ENCODE measurements around the gene TACC2.
A peak's percentile ranks its signal among the peaks of the same experiment; 100 is the strongest.

Gene TACC2

GRCh38 chr10:122172361-122173008, 183.5 kb downstream of the TACC2 start:
- H3K4me3 ChIP-seq (ENCODE audit: low read length) = no peak overlapping the region
- H3K27ac ChIP-seq (ENCODE audit: low read length) = peak overlapping the region; percentile 73
- H3K36me3 ChIP-seq (ENCODE audit: insufficient read depth, low read depth, low read length) = no peaks in the 10 kb centered on the region; the same call in 1 of the 2 replicates
- H3K9ac ChIP-seq (ENCODE audit: low read depth, low read length) = peak overlapping the region; percentile 60; the same call in 1 of the 2 replicates
- no peaks in the 10 kb centered on the region for H3K27me3 ChIP-seq (ENCODE audit: insufficient read depth, low read length)
- H3K4me1 ChIP-seq (ENCODE audit: insufficient read depth, low read length) = peaks cover 51% of the 10 kb centered on the region
- H3K9me3 ChIP-seq (ENCODE audit: insufficient read depth, low read depth, low read length) = no peaks in the 10 kb centered on the region

- Histone ChIP-seq H3K27ac (ENCODE audit: low read length) (no peak overlapping the region), H3K36me3 (ENCODE audit: insufficient read depth, low read depth, low read length) (no peaks in the 10 kb centered on the region; the same call in 1 of the 2 replicates), H3K4me3 (ENCODE audit: low read length) (no peak overlapping the region), H3K9me3 (ENCODE audit: insufficient read depth, low read depth, low read length) (no peaks in the 10 kb centered on the region), H3K27me3 (ENCODE audit: insufficient read depth, low read length) (no peaks in the 10 kb centered on the region), H3K9ac (ENCODE audit: low read depth, low read length) (no peak overlapping the region), H3K4me1 (ENCODE audit: insufficient read depth, low read length) (peaks cover 54% of the 10 kb centered on the region)
Observed at GRCh38 chr10:122173337-122173736, 184.4 kb downstream of the TACC2 start.

GRCh38 chr10:122173766-122174435, 184.9 kb downstream of the TACC2 start:
- peaks cover 53% of the 10 kb centered on the region for H3K4me1 ChIP-seq (ENCODE audit: insufficient read depth, low read length)
- H3K36me3 ChIP-seq (ENCODE audit: insufficient read depth, low read depth, low read length) = no peaks in the 10 kb centered on the region; the same call in 1 of the 2 replicates
- H3K27ac ChIP-seq (ENCODE audit: low read length) = no peak overlapping the region
- H3K9me3 ChIP-seq (ENCODE audit: insufficient read depth, low read depth, low read length) = no peaks in the 10 kb centered on the region
- H3K27me3 ChIP-seq (ENCODE audit: insufficient read depth, low read length) = no peaks in the 10 kb centered on the region
- H3K4me3 ChIP-seq (ENCODE audit: low read length) = no peak overlapping the region
- H3K9ac ChIP-seq (ENCODE audit: low read depth, low read length) = no peak overlapping the region

- no peaks in the 10 kb centered on the region for H3K27me3 ChIP-seq (ENCODE audit: insufficient read depth, low read length)
- no peak overlapping the region for H3K27ac ChIP-seq (ENCODE audit: low read length)
- no peaks in the 10 kb centered on the region for H3K36me3 ChIP-seq (ENCODE audit: insufficient read depth, low read depth, low read length)
- H3K9me3 ChIP-seq (ENCODE audit: insufficient read depth, low read depth, low read length) = no peaks in the 10 kb centered on the region
- peak overlapping the region; percentile 22; the same call in 1 of the 2 replicates for H3K9ac ChIP-seq (ENCODE audit: low read depth, low read length)
- peaks cover 60% of the 10 kb centered on the region for H3K4me1 ChIP-seq (ENCODE audit: insufficient read depth, low read length)
- H3K4me3 ChIP-seq (ENCODE audit: low read length) = no peak overlapping the region
Observed at GRCh38 chr10:122176232-122177213, 187.6 kb downstream of the TACC2 start.

- Histone ChIP-seq H3K9ac (ENCODE audit: low read depth, low read length) (peak overlapping the region; percentile 61; the same call in 1 of the 2 replicates), H3K27ac (ENCODE audit: low read length) (peak overlapping the region; percentile 29), H3K36me3 (ENCODE audit: insufficient read depth, low read depth, low read length) (no peaks in the 10 kb centered on the region), H3K27me3 (ENCODE audit: insufficient read depth, low read length) (no peaks in the 10 kb centered on the region), H3K9me3 (ENCODE audit: insufficient read depth, low read depth, low read length) (no peaks in the 10 kb centered on the region), H3K4me1 (ENCODE audit: insufficient read depth, low read length) (peaks cover 68% of the 10 kb centered on the region), H3K4me3 (ENCODE audit: low read length) (peak overlapping the region; percentile 44; the same call in 1 of the 2 replicates)
Observed at GRCh38 chr10:122178655-122179054, 189.7 kb downstream of the TACC2 start.

GRCh38 chr10:122181041-122181732, 192.2 kb downstream of the TACC2 start:
- H3K9ac ChIP-seq (ENCODE audit: low read depth, low read length) = peak overlapping the region; percentile 71
- no peaks in the 10 kb centered on the region for H3K9me3 ChIP-seq (ENCODE audit: insufficient read depth, low read depth, low read length)
- no peaks in the 10 kb centered on the region for H3K36me3 ChIP-seq (ENCODE audit: insufficient read depth, low read depth, low read length)
- no peaks in the 10 kb centered on the region for H3K27me3 ChIP-seq (ENCODE audit: insufficient read depth, low read length)
- peak overlapping the region; percentile 41 for H3K27ac ChIP-seq (ENCODE audit: low read length)
- H3K4me1 ChIP-seq (ENCODE audit: insufficient read depth, low read length) = peaks cover 62% of the 10 kb centered on the region
- H3K4me3 ChIP-seq (ENCODE audit: low read length) = peak overlapping the region; percentile 43; the same call in 1 of the 2 replicates

GRCh38 chr10:122181876-122182275, 192.9 kb downstream of the TACC2 start:
- peak overlapping the region; percentile 71 for H3K9ac ChIP-seq (ENCODE audit: low read depth, low read length)
- peak overlapping the region; percentile 79 for H3K27ac ChIP-seq (ENCODE audit: low read length)
- peaks cover 55% of the 10 kb centered on the region for H3K4me1 ChIP-seq (ENCODE audit: insufficient read depth, low read length)

GRCh38 chr10:122182308-122182707, 193.3 kb downstream of the TACC2 start:
- H3K4me1 ChIP-seq (ENCODE audit: insufficient read depth, low read length) = peaks cover 51% of the 10 kb centered on the region
- no peaks in the 10 kb centered on the region for H3K36me3 ChIP-seq (ENCODE audit: insufficient read depth, low read depth, low read length)
- H3K9me3 ChIP-seq (ENCODE audit: insufficient read depth, low read depth, low read length) = no peaks in the 10 kb centered on the region
- H3K9ac ChIP-seq (ENCODE audit: low read depth, low read length) = peak overlapping the region; percentile 71
- H3K27ac ChIP-seq (ENCODE audit: low read length) = peak overlapping the region; percentile 79
- H3K27me3 ChIP-seq (ENCODE audit: insufficient read depth, low read length) = no peaks in the 10 kb centered on the region
- peak overlapping the region; percentile 43; the same call in 1 of the 2 replicates for H3K4me3 ChIP-seq (ENCODE audit: low read length)

More at GRCh38 chr10:122181876-122182275, 192.9 kb downstream of the TACC2 start:
- Histone ChIP-seq H3K36me3 (ENCODE audit: insufficient read depth, low read depth, low read length) (no peaks in the 10 kb centered on the region), H3K9me3 (ENCODE audit: insufficient read depth, low read depth, low read length) (no peaks in the 10 kb centered on the region), H3K4me3 (ENCODE audit: low read length) (peak overlapping the region; percentile 43), H3K27me3 (ENCODE audit: insufficient read depth, low read length) (no peaks in the 10 kb centered on the region)

- Histone ChIP-seq H3K4me1 (ENCODE audit: insufficient read depth, low read length) (peaks cover 44% of the 10 kb centered on the region), H3K4me3 (ENCODE audit: low read length) (no peak overlapping the region), H3K36me3 (ENCODE audit: insufficient read depth, low read depth, low read length) (no peaks in the 10 kb centered on the region), H3K27ac (ENCODE audit: low read length) (no peak overlapping the region), H3K9ac (ENCODE audit: low read depth, low read length) (no peak overlapping the region), H3K27me3 (ENCODE audit: insufficient read depth, low read length) (no peaks in the 10 kb centered on the region), H3K9me3 (ENCODE audit: insufficient read depth, low read depth, low read length) (no peaks in the 10 kb centered on the region)
Observed at GRCh38 chr10:122184254-122184653, 195.3 kb downstream of the TACC2 start.

- Histone ChIP-seq H3K4me1 (ENCODE audit: insufficient read depth, low read length) (peaks cover 36% of the 10 kb centered on the region), H3K9me3 (ENCODE audit: insufficient read depth, low read depth, low read length) (no peaks in the 10 kb centered on the region), H3K27ac (ENCODE audit: low read length) (no peak overlapping the region), H3K9ac (ENCODE audit: low read depth, low read length) (no peak overlapping the region), H3K27me3 (ENCODE audit: insufficient read depth, low read length) (no peaks in the 10 kb centered on the region), H3K4me3 (ENCODE audit: low read length) (no peak overlapping the region), H3K36me3 (ENCODE audit: insufficient read depth, low read depth, low read length) (no peaks in the 10 kb centered on the region)
Observed at GRCh38 chr10:122185643-122186042, 196.7 kb downstream of the TACC2 start.
